SU-DHL-6 (cell line): ENCODE data around the gene UCP1.
"Not testable (repeated sequence)": the region's sequence is repeated elsewhere in the genome, so short reads cannot be mapped to it uniquely, and the experiment has no call there.

Source experiments
- H2AFZ ChIP-seq: fragments of 200-600 bp; sonication (generic); 2 replicates; pipeline ENCODE4 v1.6.1; 2014; ENCODE audit warnings: low read depth, mild to moderate bottlenecking, moderate library complexity, mixed read lengths, antibody characterized with exemption, low read length; ENCODE audit not compliant: severe bottlenecking
- H3F3A ChIP-seq: fragments of 200-600 bp; shearing (Covaris generic); 2 replicates; pipeline ENCODE4 v1.6.0; 2016; ENCODE audit warnings: antibody characterized with exemption, mild to moderate bottlenecking; ENCODE audit not compliant: insufficient read depth
- H3K27ac ChIP-seq: fragments of 200-600 bp; sonication (generic); 2 replicates; pipeline ENCODE4 v1.5.1; 2016; ENCODE audit warnings: low read depth, mild to moderate bottlenecking, low read length, moderate library complexity, mixed read lengths
- H3K27me3 ChIP-seq: fragments of 200-600 bp; sonication (generic), shearing (Covaris generic); 2 replicates; pipeline ENCODE4 v1.6.0; 2014; ENCODE audit warnings: mild to moderate bottlenecking, low read length
- H3K36me3 ChIP-seq: fragments of 200-600 bp; sonication (generic); 2 replicates; pipeline ENCODE4 v1.6.1; 2014; ENCODE audit warnings: mild to moderate bottlenecking, low read length, mixed read lengths
- H3K4me2 ChIP-seq: fragments of 300-600, 200-600 bp; shearing (Covaris generic), sonication (generic); 2 replicates; pipeline ENCODE4 v1.6.0; 2014; ENCODE audit warnings: low read length, low read depth, mild to moderate bottlenecking; ENCODE audit not compliant: poor library complexity, severe bottlenecking
- H3K4me3 ChIP-seq: fragments of 200-600 bp; sonication (generic); 2 replicates; pipeline ENCODE4 v1.5.1; 2014; ENCODE audit warnings: antibody characterized with exemption, low read length, mild to moderate bottlenecking, mixed read lengths; ENCODE audit not compliant: insufficient read depth, poor library complexity, severe bottlenecking
- H3K79me2 ChIP-seq: fragments of 200-600 bp; sonication (generic); 2 replicates; pipeline ENCODE4 v1.6.1; 2014; ENCODE audit warnings: mild to moderate bottlenecking, low read length, moderate library complexity; ENCODE audit not compliant: insufficient read depth
- H3K9ac ChIP-seq: fragments of 200-600 bp; sonication (generic); 2 replicates; pipeline ENCODE4 v1.7.0; 2014; ENCODE audit warnings: mild to moderate bottlenecking, low read length
- H3K9me2 ChIP-seq: fragments of 200-600 bp; sonication (generic); replicated peaks from 2 replicates; pipeline ENCODE4 v1.6.1; 2014; ENCODE audit warnings: low read length; ENCODE audit not compliant: insufficient read depth
- H3K9me3 ChIP-seq: fragments of 200-600 bp; sonication (generic); 2 replicates; pipeline ENCODE4 v1.6.1; 2014; ENCODE audit warnings: low read length, mixed read lengths; ENCODE audit not compliant: insufficient read depth
- H4K20me1 ChIP-seq: fragments of 200-600 bp; sonication (generic); 2 replicates; pipeline ENCODE4 v1.6.1; 2014; ENCODE audit warnings: low read depth, mild to moderate bottlenecking, antibody characterized with exemption, low read length, moderate library complexity, mixed read lengths
- CTCF ChIP-seq: fragments of 200-600 bp; sonication (generic); IDR thresholded peaks from one replicate; pipeline ENCODE4 v1.5.1; 2017; ENCODE audit warnings: antibody characterized with exemption, mild to moderate bottlenecking, low read length, moderate library complexity; ENCODE audit not compliant: insufficient read depth, poor library complexity, severe bottlenecking
- EZH2phosphoT487 ChIP-seq: fragments of 200-600 bp; sonication (generic), shearing (Covaris generic); conservative IDR thresholded peaks from 2 replicates; pipeline ENCODE4 v1.6.1; 2018; ENCODE audit warnings: mild to moderate bottlenecking, antibody characterized with exemption, low read length, moderate library complexity, mixed read lengths

The UCP1 gene

GRCh38 chr4:140523857-140524742 lies 44.7 kb downstream of the UCP1 start, which contains the start of gene ELMOD2:
Gene ELMOD2, plus strand, starts transcription at chr4:140524168. Its CDS starts 1,261 bp downstream, at chr4:140525429.
- H3K4me3 ChIP-seq = peak within 1 kb of the TSS; percentile 71

GRCh38 chr4:140523370-140523856 lies 45.3 kb downstream of the UCP1 start:
- TF ChIP-seq EZH2phosphoT487 = no peak
- Histone ChIP-seq H3K9ac (peak overlapping the region; percentile 38), H3K9me3 (no peaks in the 10 kb centered on the region), H2AFZ (peak overlapping the region; percentile 64), H3K9me2 (no peaks in the 10 kb centered on the region), H3K4me2 (peak overlapping the region; percentile 79), H3K27me3 (no peaks in the 10 kb centered on the region), H3K4me3 (peak overlapping the region; percentile 44), H3K36me3 (peaks cover 17% of the 10 kb centered on the region; the same call in 1 of the 2 replicates), H4K20me1 (no peaks in the 10 kb centered on the region), H3F3A (no peaks in the 10 kb centered on the region), H3K27ac (no peak overlapping the region), H3K79me2 (peaks cover 10% of the 10 kb centered on the region)

More at GRCh38 chr4:140523857-140524742, 44.7 kb downstream of the UCP1 start, which contains the start of gene ELMOD2:
- no peaks in the 10 kb centered on the region for H3F3A ChIP-seq
- H2AFZ ChIP-seq = peak within 1 kb of the TSS; percentile 64
- peak within 1 kb of the TSS; percentile 70 for H3K9ac ChIP-seq
- peak within 1 kb of the TSS; percentile 73 for H3K27ac ChIP-seq
- H3K4me2 ChIP-seq = peak within 1 kb of the TSS; percentile 79
- no peaks in the 10 kb centered on the region for H3K9me2 ChIP-seq
- no peaks in the 10 kb centered on the region for H3K9me3 ChIP-seq
- H3K36me3 ChIP-seq = peaks cover 17% of the 10 kb centered on the region; the same call in 1 of the 2 replicates
- peaks cover 10% of the 10 kb centered on the region for H3K79me2 ChIP-seq
- H4K20me1 ChIP-seq = no peaks in the 10 kb centered on the region
- TF ChIP-seq EZH2phosphoT487 (no peak), CTCF (peak; percentile 55)
- no peaks in the 10 kb centered on the region for H3K27me3 ChIP-seq

GRCh38 chr4:140515423-140515822 lies 53.3 kb downstream of the UCP1 start:
- Histone ChIP-seq H3K4me2 (no peak overlapping the region), H3K9me2 (no peaks in the 10 kb centered on the region), H3K36me3 (no peaks in the 10 kb centered on the region), H3K79me2 (no peaks in the 10 kb centered on the region), H3F3A (no peaks in the 10 kb centered on the region), H3K4me3 (no peak overlapping the region), H3K27ac (no peak overlapping the region), H4K20me1 (no peaks in the 10 kb centered on the region), H3K27me3 (no peaks in the 10 kb centered on the region), H2AFZ (no peak overlapping the region), H3K9me3 (no peaks in the 10 kb centered on the region), H3K9ac (no peak overlapping the region)
- no peak for TF ChIP-seq EZH2phosphoT487
- no peak for TF ChIP-seq CTCF

- not testable (repeated sequence) for H3K9me3 ChIP-seq, H3K27ac ChIP-seq, H2AFZ ChIP-seq, H3K9ac ChIP-seq, H3K4me2 ChIP-seq, H3F3A ChIP-seq, H3K36me3 ChIP-seq, H3K79me2 ChIP-seq, H3K27me3 ChIP-seq, H3K9me2 ChIP-seq, H4K20me1 ChIP-seq, H3K4me3 ChIP-seq
Measured at GRCh38 chr4:140513765-140514164, 55.0 kb downstream of the UCP1 start.
